GM19239 (cell line): ENCODE data around the gene MNT.
A peak's percentile ranks its signal among the peaks of the same experiment; 100 is the strongest.
"Not testable (repeated sequence)": the region's sequence is repeated elsewhere in the genome, so short reads cannot be mapped to it uniquely, and the experiment has no call there.

Source experiments
- DNase-seq: peaks from one replicate; pipeline ENCODE4 v3.0.0; 2011; ENCODE audit warnings: low spot score; ENCODE audit not compliant: insufficient read length
- FAIRE-seq: peaks from 2 replicates; lab custom pipeline; 2011; peaks lifted over from hg19 to GRCh38; lab: Jason Lieb, UNC

MNT gene

GRCh38 chr17:2400877-2401425 is at the start of gene MNT:
TSS of gene MNT (minus strand) at chr17:2401060. CDS start at chr17:2400712, 348 bp downstream.
- FAIRE-seq, result no peak
- peak; percentile 81 for DNase-seq

GRCh38 chr17:2450016-2450650 is 49.3 kb upstream of the MNT start:
- DNase-seq, result no peak
- peak; percentile 79 for FAIRE-seq

GRCh38 chr17:2449486-2449885 is 48.6 kb upstream of the MNT start:
- FAIRE-seq (no peak), DNase-seq (no peak)

- FAIRE-seq, result not testable (repeated sequence)
These were observed 46.6 kb upstream of the MNT start for GRCh38 chr17:2447479-2447878.

GRCh38 chr17:2445638-2446037 is 44.8 kb upstream of the MNT start:
- FAIRE-seq (no peak), DNase-seq (no peak)

More at GRCh38 chr17:2447479-2447878, 46.6 kb upstream of the MNT start:
- not testable (repeated sequence) for DNase-seq

- DNase-seq (no peak), FAIRE-seq (no peak)
These were observed 43.5 kb upstream of the MNT start for GRCh38 chr17:2444382-2444781.

GRCh38 chr17:2442166-2442565 is 41.3 kb upstream of the MNT start:
- FAIRE-seq (no peak), DNase-seq (no peak)

GRCh38 chr17:2440930-2441329 is 40.1 kb upstream of the MNT start:
- FAIRE-seq (no peak), DNase-seq (no peak)

GRCh38 chr17:2439997-2440396 is 39.1 kb upstream of the MNT start:
- DNase-seq, FAIRE-seq: not testable (repeated sequence)

- no peak for FAIRE-seq
- DNase-seq, result no peak
These were observed 38.0 kb upstream of the MNT start for GRCh38 chr17:2438823-2439222.

GRCh38 chr17:2436316-2436905 is 35.6 kb upstream of the MNT start:
- DNase-seq, result no peak
- FAIRE-seq, result no peak

GRCh38 chr17:2435862-2436261 is 35.0 kb upstream of the MNT start:
- FAIRE-seq (no peak), DNase-seq (no peak)

- FAIRE-seq, result no peak
- DNase-seq, result no peak
These were observed 34.4 kb upstream of the MNT start for GRCh38 chr17:2435181-2435741.

- FAIRE-seq (peak; percentile 14), DNase-seq (no peak)
These were observed 32.8 kb upstream of the MNT start for GRCh38 chr17:2433696-2434095.

GRCh38 chr17:2427910-2428309 is 27.1 kb upstream of the MNT start:
- FAIRE-seq (no peak), DNase-seq (no peak)

- DNase-seq, result no peak
- FAIRE-seq, result no peak
These were observed 26.4 kb upstream of the MNT start for GRCh38 chr17:2427215-2427614.

- no peak for FAIRE-seq
These were observed 22.4 kb upstream of the MNT start for GRCh38 chr17:2423271-2423670.

GRCh38 chr17:2421315-2422147 is 20.7 kb upstream of the MNT start:
- DNase-seq, result no peak
- FAIRE-seq, result no peak

More at GRCh38 chr17:2423271-2423670, 22.4 kb upstream of the MNT start:
- no peak for DNase-seq

GRCh38 chr17:2420176-2420575 is 19.3 kb upstream of the MNT start:
- FAIRE-seq, result no peak
- DNase-seq, result no peak

- FAIRE-seq (no peak), DNase-seq (no peak)
These were observed 18.6 kb upstream of the MNT start for GRCh38 chr17:2419486-2419885.

- no peak for DNase-seq
- FAIRE-seq, result no peak
These were observed 17.7 kb upstream of the MNT start for GRCh38 chr17:2418572-2418971.
